HG02870 (cell line): Measurements from ENCODE around the gene KIF3C.
"Not testable (repeated sequence)": the region's sequence is repeated elsewhere in the genome, so short reads cannot be mapped to it uniquely, and the experiment has no call there.

Experiments
- ATAC-seq: cut with Tn5 transposase; IDR thresholded peaks from one replicate; pipeline ENCODE4 v1.9.1; 2021; ENCODE audit warnings: mild to moderate bottlenecking, moderate library complexity; ENCODE audit not compliant: unreplicated experiment

Gene KIF3C

GRCh38 chr2:25966531-25967270 is 15.6 kb downstream of the KIF3C start:
- ATAC-seq: no peak

DNA sequence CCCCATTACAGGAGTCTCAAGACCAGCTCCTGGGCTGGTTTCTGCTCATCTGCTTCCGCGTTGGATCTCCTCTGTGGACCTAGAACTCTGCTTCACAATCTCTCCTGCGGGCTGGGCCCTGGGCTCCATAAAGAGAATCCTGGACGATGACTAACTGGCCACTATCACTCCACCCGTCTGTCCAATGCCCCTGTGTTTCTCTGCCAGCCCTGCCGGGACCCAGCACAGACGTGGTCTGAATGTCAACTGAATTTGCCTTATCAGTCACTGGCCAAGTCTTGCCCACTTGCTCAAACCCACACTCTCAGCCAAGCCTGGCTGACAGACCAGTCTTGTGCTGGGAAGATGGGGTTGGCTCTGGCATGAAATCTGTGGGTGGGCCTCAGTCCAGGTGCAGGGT is 17.4 kb downstream of the KIF3C start:
- no peak for ATAC-seq

DNA sequence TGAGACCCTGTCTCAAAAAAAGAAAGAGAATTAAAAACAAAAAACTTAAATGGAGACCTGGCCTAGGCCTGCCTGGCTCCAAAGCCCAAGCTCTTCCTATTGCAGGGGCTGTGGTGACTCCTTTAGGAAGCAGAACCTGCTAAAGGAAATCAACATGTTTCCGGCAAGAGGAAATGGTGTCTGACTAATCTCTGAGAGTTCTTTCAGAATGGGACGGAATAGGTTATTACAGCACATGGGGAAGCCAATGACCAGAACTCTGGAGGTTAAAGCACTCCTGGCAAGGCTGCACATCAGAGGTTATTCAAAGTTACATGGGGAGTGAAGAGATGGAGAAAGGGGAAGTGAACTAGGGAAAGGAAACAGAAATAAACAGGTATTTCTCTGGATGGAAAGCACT is 21.4 kb downstream of the KIF3C start:
- no peak for ATAC-seq

DNA sequence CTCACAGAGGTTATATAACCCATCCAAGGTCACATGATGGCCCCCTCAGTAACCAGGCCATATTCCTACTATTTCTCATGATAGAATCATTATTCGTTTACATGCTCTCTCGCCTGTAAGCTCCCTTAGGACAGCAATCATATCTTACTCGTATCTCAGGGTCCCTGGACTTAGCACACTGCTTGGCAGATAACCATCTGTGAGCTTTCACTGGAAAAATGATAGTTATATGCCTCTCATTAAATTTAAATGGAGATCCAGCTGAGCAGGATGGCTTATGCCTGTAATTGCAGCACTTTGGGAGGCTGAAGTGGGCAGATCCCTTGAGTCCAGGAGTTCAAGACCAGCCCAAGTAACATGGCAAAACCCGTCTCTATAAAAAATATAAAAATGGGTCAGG is 21.9 kb downstream of the KIF3C start:
- no peak for ATAC-seq

DNA sequence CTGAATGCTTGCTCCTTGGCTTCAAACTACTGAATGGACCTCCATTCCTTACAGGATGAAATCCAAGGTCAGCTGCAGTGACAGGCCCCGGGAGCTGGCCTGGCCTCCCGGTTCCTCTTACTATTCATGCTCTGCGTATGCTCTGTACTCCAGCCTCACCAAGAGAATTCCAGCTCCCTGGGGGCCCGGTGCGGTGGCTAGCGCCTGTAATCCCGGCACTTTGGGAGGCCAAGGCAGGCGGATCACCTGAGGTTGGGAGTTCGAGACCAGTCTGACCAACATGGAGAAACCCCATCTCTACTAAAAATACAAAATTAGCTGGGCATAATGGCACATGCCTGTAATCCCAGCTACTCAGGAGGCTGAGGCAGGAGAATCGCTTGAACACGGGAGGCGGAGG is 23.7 kb downstream of the KIF3C start:
- ATAC-seq: not testable (repeated sequence)

DNA sequence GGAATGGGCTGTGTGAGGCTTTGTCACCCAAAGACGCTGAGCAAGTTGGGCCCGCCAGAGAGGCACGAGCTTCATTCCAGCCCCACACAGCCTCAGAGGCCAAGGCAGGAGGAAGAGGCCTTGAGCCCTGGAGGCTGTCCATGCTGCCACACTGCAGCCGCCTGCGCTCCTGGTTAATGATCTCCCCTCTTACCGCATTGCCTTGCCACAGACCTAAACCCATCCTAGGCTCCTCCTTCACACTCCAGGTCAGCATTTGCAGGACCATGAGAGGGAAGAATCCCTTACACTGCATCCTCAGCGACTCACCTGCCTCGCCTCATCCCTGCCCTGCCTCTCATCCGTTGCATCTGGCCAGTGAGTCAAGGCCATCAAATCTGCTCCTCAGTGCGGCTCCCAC is 24.6 kb downstream of the KIF3C start:
- ATAC-seq: no peak

DNA sequence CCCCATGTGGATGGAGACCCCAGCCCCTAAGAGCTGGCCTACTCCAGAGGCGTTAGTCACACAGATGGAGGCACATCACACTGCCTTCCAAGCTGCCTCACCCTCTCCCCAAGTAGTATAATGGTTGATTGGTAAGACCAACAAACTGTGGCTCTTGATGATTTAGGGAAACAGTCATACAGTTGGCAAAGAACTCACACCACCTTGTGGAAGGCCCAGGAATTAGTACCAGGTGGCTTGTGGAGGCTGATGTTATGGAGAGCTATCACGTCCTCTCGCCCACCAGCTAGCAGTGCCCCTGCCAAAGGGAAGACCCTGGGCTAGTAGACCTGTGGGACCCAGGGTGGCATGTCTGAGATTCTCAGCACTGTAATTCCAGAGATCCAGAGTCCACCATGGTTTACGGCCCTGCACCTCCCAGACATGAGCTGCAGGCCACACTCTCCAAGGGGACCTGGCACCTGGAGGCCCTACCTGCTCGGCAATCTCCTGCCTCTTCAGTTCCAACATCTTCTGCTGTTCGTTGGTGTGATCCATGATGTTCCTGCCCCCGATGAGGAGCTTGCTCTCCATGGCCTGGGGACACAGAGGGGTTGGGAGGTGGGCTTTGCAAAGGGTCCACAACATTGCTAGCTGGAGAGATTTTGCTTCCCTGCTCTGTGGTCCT is 26.3 kb downstream of the KIF3C start:
- ATAC-seq: no peak

- no peak for ATAC-seq
Observed at GRCh38 chr2:25955036-25955435, 27.3 kb downstream of the KIF3C start.

GRCh38 chr2:25954199-25954752 is 28.0 kb downstream of the KIF3C start:
- ATAC-seq: no peak

DNA sequence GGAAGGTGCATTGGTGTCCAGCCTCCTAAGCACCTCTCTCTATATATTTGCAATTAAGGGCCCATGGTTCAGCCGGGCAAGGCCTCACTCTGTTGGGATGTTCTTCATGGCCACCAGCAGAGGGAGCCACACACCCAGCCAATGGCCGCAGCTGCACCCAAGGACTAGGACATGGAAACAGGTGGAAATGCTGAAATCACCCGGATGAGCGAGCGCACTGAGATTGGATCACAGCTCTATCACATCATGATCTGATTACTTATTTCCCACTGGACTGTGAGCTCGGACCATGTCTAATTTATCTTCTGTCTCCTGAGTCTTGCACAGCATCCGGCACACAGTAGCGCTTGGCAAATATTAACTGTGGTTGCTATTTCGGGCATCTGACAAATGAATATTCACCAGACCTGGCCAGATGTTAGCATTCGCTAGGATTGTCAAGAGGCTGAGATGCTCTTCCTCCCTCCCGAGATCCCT is 31.2 kb downstream of the KIF3C start:
- peak; percentile 50 for ATAC-seq

GRCh38 chr2:25948437-25948836 is 33.9 kb downstream of the KIF3C start:
- ATAC-seq: no peak

GRCh38 chr2:25941042-25941441 is 41.3 kb downstream of the KIF3C start:
- ATAC-seq: no peak

GRCh38 chr2:25939257-25939668 is 43.0 kb downstream of the KIF3C start:
- no peak for ATAC-seq

DNA sequence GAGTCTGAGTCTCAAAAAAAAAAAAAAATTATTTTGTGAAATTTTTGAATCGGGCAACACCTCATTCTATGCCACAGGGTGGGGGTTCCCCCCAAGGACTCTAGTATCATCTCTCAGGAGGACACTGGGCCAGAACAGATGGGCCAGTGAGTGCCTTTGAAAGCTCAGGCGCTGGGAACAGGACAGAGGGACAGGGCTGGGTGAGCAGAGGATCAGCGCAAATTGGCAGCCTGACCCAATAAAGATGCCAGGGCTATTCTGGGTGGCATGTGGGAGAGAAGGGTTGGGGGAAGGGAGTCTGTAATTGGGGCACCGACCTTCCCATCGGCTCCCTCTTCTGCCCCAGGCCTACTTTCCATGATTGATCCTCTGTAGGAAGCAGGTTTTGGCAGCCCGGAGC is 44.0 kb downstream of the KIF3C start:
- no peak for ATAC-seq

- no peak for ATAC-seq
Observed at GRCh38 chr2:25936889-25937545, 45.3 kb downstream of the KIF3C start.

DNA sequence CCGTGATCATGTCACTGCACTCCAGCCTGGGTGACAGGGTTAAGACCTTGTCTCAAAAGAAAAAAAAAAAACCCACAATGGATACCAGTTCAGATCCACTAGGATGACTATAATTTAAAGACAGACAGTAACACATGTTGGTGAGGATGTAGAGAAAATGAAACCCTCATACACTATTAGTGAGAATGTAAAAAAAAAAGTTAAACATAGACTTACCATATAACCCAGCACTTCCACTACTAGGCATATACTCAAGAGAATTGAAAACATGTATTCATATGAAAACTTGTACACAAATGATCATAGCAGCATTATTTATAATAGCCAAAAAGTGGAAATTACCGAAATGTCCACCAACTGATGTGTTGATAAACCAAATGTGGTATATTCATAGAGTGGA is 48.7 kb downstream of the KIF3C start:
- ATAC-seq: no peak

- no peak for ATAC-seq
Observed at GRCh38 chr2:25929789-25930473, 52.4 kb downstream of the KIF3C start.

GRCh38 chr2:25928668-25929067 is 53.6 kb downstream of the KIF3C start:
- ATAC-seq: no peak

GRCh38 chr2:25926984-25927756 is 55.1 kb downstream of the KIF3C start:
- no peak for ATAC-seq

DNA sequence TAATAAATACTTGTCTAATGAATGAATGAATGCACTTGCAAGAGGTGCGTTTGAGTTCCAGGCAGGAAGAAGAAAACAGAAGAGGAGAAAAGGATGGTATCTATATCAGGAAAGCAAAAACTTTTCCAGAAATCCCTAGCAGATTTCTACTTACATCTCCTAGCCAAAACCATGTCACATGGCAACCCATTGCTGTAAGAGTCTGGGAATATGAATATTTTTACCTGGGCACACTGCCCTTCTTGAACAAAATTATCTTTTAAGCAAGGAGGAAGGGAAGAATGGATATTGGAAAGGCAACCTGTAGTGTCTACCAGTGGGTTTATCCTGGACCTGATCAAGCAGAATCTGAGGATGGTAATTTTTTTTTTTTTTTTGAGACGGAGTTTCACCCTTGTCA is 59.8 kb downstream of the KIF3C start:
- ATAC-seq: no peak
